Mesenchymal stem cell (in vitro differentiated cells and primary cell): ENCODE results near the gene EPB41L2.
A peak's percentile ranks its signal among the peaks of the same experiment; 100 is the strongest.

Experiments
- DNase-seq: peaks from one replicate; pipeline ENCODE4 v3.0.0-alpha.2; 2013
- H2AFZ ChIP-seq: one replicate; pipeline ENCODE4 v1.6.1; 2013; ENCODE audit warnings: low read depth, mild to moderate bottlenecking, control low read depth, inconsistent platforms, low read length, moderate library complexity
- H2AK5ac ChIP-seq: 2 replicates; pipeline ENCODE4 v1.6.1; 2013; ENCODE audit warnings: low read length, moderate library complexity, mild to moderate bottlenecking, inconsistent platforms; ENCODE audit not compliant: severe bottlenecking
- H2BK120ac ChIP-seq: one replicate; pipeline ENCODE4 v1.6.1; 2013; ENCODE audit warnings: low read depth, mild to moderate bottlenecking, inconsistent platforms, low read length, moderate library complexity
- H2BK12ac ChIP-seq, 2 experiments: one replicate each; pipeline ENCODE4 v1.6.1; 2013; ENCODE audit warnings: inconsistent platforms in 2 of 2, low read length in 2 of 2, mild to moderate bottlenecking in 2 of 2, moderate library complexity in 2 of 2, control low read depth in 1 of 2
- H2BK15ac ChIP-seq: one replicate; pipeline ENCODE4 v1.6.1; 2013; ENCODE audit warnings: mild to moderate bottlenecking, low read depth, inconsistent platforms; ENCODE audit not compliant: poor library complexity, severe bottlenecking
- H2BK5ac ChIP-seq: 2 replicates; pipeline ENCODE4 v1.6.1; 2013; ENCODE audit warnings: low read depth, mild to moderate bottlenecking, low read length, control low read depth, inconsistent platforms; ENCODE audit not compliant: poor library complexity, severe bottlenecking
- H3K14ac ChIP-seq, 2 experiments: one replicate each; pipeline ENCODE4 v1.6.1; 2013; ENCODE audit warnings: inconsistent platforms in 2 of 2, low read length in 2 of 2, control low read depth in 1 of 2, mild to moderate bottlenecking in 1 of 2, moderate library complexity in 1 of 2
- H3K18ac ChIP-seq, 2 experiments: one replicate each; pipeline ENCODE4 v1.6.1; 2013; ENCODE audit warnings: inconsistent platforms in 2 of 2, low read length in 2 of 2, control low read depth in 1 of 2, low read depth in 1 of 2, mild to moderate bottlenecking in 1 of 2
- H3K23ac ChIP-seq, 2 experiments: one replicate each; pipeline ENCODE4 v1.6.1; 2013; ENCODE audit warnings: inconsistent platforms in 2 of 2, low read length in 2 of 2, mild to moderate bottlenecking in 2 of 2, moderate library complexity in 2 of 2, control low read depth in 1 of 2
- H3K27ac ChIP-seq: 2 replicates; pipeline ENCODE4 v1.5.1; 2013; ENCODE audit warnings: mild to moderate bottlenecking, moderate library complexity, low read length, control low read depth, inconsistent platforms; ENCODE audit not compliant: poor library complexity, severe bottlenecking
- H3K27me3 ChIP-seq, 2 experiments: 2 replicates each; pipeline versions ENCODE4 v1.6.1 to v1.7.0; 2013; ENCODE audit warnings: low read length in 2 of 2, mild to moderate bottlenecking in 2 of 2, moderate library complexity in 2 of 2, control low read depth in 1 of 2, inconsistent platforms in 1 of 2; ENCODE audit not compliant: control insufficient read depth in 1 of 2, insufficient read depth in 1 of 2
- H3K36me3 ChIP-seq, 2 experiments: 2 replicates each; pipeline versions ENCODE4 v1.6.1 to v1.7.0; 2013; ENCODE audit warnings: low read length in 2 of 2, control low read depth in 1 of 2, inconsistent platforms in 1 of 2, low read depth in 1 of 2, mild to moderate bottlenecking in 1 of 2; ENCODE audit not compliant: insufficient read depth in 2 of 2, control insufficient read depth in 1 of 2
- H3K4ac ChIP-seq, 2 experiments: one replicate each; pipeline ENCODE4 v1.6.1; 2013; ENCODE audit warnings: inconsistent platforms in 2 of 2, low read length in 2 of 2, mild to moderate bottlenecking in 2 of 2, moderate library complexity in 2 of 2, control low read depth in 1 of 2, low read depth in 1 of 2
- H3K4me1 ChIP-seq: 2 replicates; pipeline ENCODE4 v1.6.1; 2013; ENCODE audit warnings: low read depth, low read length, control low read depth; ENCODE audit not compliant: control insufficient read depth, insufficient read depth
- H3K4me2 ChIP-seq: 2 replicates; pipeline ENCODE4 v1.6.1; 2013; ENCODE audit warnings: low read length, mild to moderate bottlenecking, inconsistent platforms; ENCODE audit not compliant: poor library complexity, severe bottlenecking
- H3K4me3 ChIP-seq, 2 experiments: 2 replicates each; pipeline versions ENCODE4 v1.5.1 to v1.7.0; 2013; ENCODE audit warnings: low read length in 2 of 2, mild to moderate bottlenecking in 2 of 2, control low read depth in 1 of 2, low read depth in 1 of 2; ENCODE audit not compliant: insufficient read depth in 1 of 2
- H3K79me1 ChIP-seq: replicated peaks from 2 replicates; pipeline ENCODE4 v1.6.1; 2013; ENCODE audit warnings: mild to moderate bottlenecking, control low read depth, low read length, inconsistent platforms; ENCODE audit not compliant: poor library complexity, severe bottlenecking
- H3K9ac ChIP-seq: 2 replicates; pipeline ENCODE4 v1.7.0; 2013; ENCODE audit warnings: mild to moderate bottlenecking, low read length, moderate library complexity
- H3K9me3 ChIP-seq: 2 replicates; pipeline ENCODE4 v1.7.0; 2013; ENCODE audit warnings: mild to moderate bottlenecking, low read length; ENCODE audit not compliant: control insufficient read depth
- H4K8ac ChIP-seq: one replicate; pipeline ENCODE4 v1.6.1; 2013; ENCODE audit warnings: inconsistent platforms, mild to moderate bottlenecking, low read length, moderate library complexity
- H4K91ac ChIP-seq: one replicate; pipeline ENCODE4 v1.6.1; 2013; ENCODE audit warnings: mild to moderate bottlenecking, low read length, inconsistent platforms
- WGBS: methylation state at CpG from one replicate; pipeline ENCODE4 v1.1.7; 2013; ENCODE audit warnings: mixed read lengths; 5-methylcytosine and 5-hydroxymethylcytosine counted together

The EPB41L2 gene

GRCh38 chr6:131042664-131043063, 20.4 kb downstream of the EPB41L2 start:
- no peak overlapping the region for H3K27ac ChIP-seq
- WGBS = 99% methylated on average over 2 of the region's 2 CpGs
- H3K18ac ChIP-seq = no peak overlapping the region
- H3K4me2 ChIP-seq = no peak overlapping the region
- H3K4ac ChIP-seq = no peak overlapping the region
- no peak overlapping the region for H4K91ac ChIP-seq
- H3K9ac ChIP-seq = peak overlapping the region; percentile 59
- no peak overlapping the region for H2BK15ac ChIP-seq
- H2BK12ac ChIP-seq = no peak overlapping the region
- H3K4me3 ChIP-seq = peak overlapping the region in 1 of 2 experiments; percentile 57
- no peaks in the 10 kb centered on the region for H3K27me3 ChIP-seq
- H3K23ac ChIP-seq = no peak overlapping the region
- no peaks in the 10 kb centered on the region for H3K9me3 ChIP-seq
- no peak overlapping the region for H3K14ac ChIP-seq
- H2AK5ac ChIP-seq = no peak overlapping the region
- no peaks in the 10 kb centered on the region for H3K36me3 ChIP-seq
- DNase-seq = no peak
- peaks cover 10% of the 10 kb centered on the region for H3K79me1 ChIP-seq
- H2BK5ac ChIP-seq = no peak overlapping the region
- no peak overlapping the region for H2AFZ ChIP-seq
- peaks cover 2% of the 10 kb centered on the region for H3K4me1 ChIP-seq
- H4K8ac ChIP-seq = no peak overlapping the region
- no peak overlapping the region for H2BK120ac ChIP-seq

DNA sequence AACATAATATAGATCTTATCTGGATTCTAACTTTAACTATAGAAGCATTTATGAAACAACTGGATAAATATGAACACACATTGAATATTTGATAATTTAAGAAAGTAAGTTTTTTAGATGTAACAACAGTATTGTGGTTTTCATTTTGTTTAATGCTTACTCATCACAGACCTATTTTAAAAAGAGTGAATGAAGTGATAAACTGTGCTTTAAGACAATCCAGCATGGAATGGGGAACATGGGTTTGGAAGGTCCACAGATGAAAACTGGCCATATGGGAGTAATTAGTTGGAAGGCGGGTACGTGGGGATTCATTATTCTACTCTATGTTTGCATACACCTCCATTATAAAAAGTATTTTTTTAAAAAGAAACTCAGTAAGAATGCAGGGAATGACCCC, 21.2 kb downstream of the EPB41L2 start:
- no peak overlapping the region for H3K9ac ChIP-seq
- peaks cover 10% of the 10 kb centered on the region for H3K79me1 ChIP-seq
- H3K4me2 ChIP-seq = no peak overlapping the region
- H2AFZ ChIP-seq = no peak overlapping the region
- no CpG with 5 or more reads among the region's 2 CpGs for WGBS
- no peak overlapping the region for H3K4ac ChIP-seq
- no peak overlapping the region for H4K91ac ChIP-seq
- no peak overlapping the region for H2BK15ac ChIP-seq
- H3K36me3 ChIP-seq = no peaks in the 10 kb centered on the region
- H3K27ac ChIP-seq = no peak overlapping the region
- no peak overlapping the region for H2BK120ac ChIP-seq
- no peaks in the 10 kb centered on the region for H3K9me3 ChIP-seq
- H3K27me3 ChIP-seq = no peaks in the 10 kb centered on the region
- no peak overlapping the region for H3K14ac ChIP-seq
- no peak overlapping the region for H3K23ac ChIP-seq
- H3K4me3 ChIP-seq = peak overlapping the region in 1 of 2 experiments; percentile 57
- no peak overlapping the region for H2AK5ac ChIP-seq
- peaks cover 2% of the 10 kb centered on the region for H3K4me1 ChIP-seq
- H2BK12ac ChIP-seq = no peak overlapping the region
- DNase-seq = no peak
- no peak overlapping the region for H2BK5ac ChIP-seq
- H3K18ac ChIP-seq = no peak overlapping the region
- no peak overlapping the region for H4K8ac ChIP-seq

- no peaks in the 10 kb centered on the region for H3K27me3 ChIP-seq
- H2BK15ac ChIP-seq = no peak overlapping the region
- 100% methylated on average over 1 of the region's 4 CpGs for WGBS
These were observed 22.2 kb downstream of the EPB41L2 start for GRCh38 chr6:131040866-131041265.

GRCh38 chr6:131039345-131039680, 23.7 kb downstream of the EPB41L2 start:
- H2AK5ac ChIP-seq = no peak overlapping the region
- peak overlapping the region in 1 of 2 experiments; percentile 11 for H3K4me3 ChIP-seq
- no peak overlapping the region for H2BK120ac ChIP-seq
- peak overlapping the region; percentile 12 for H3K27ac ChIP-seq
- DNase-seq = no peak
- no peak overlapping the region for H3K18ac ChIP-seq
- no peak overlapping the region for H4K8ac ChIP-seq
- H3K27me3 ChIP-seq = no peaks in the 10 kb centered on the region
- H2BK15ac ChIP-seq = no peak overlapping the region
- WGBS = 83% methylated on average over 3 of the region's 4 CpGs
- no peak overlapping the region for H3K23ac ChIP-seq
- H3K36me3 ChIP-seq = no peaks in the 10 kb centered on the region
- no peak overlapping the region for H2BK5ac ChIP-seq
- no peak overlapping the region for H3K4me2 ChIP-seq
- no peak overlapping the region for H3K4ac ChIP-seq
- no peaks in the 10 kb centered on the region for H3K9me3 ChIP-seq
- H4K91ac ChIP-seq = no peak overlapping the region
- no peak overlapping the region for H2AFZ ChIP-seq
- H2BK12ac ChIP-seq = no peak overlapping the region
- H3K9ac ChIP-seq = peak overlapping the region; percentile 58
- H3K4me1 ChIP-seq = peaks cover 2% of the 10 kb centered on the region
- H3K79me1 ChIP-seq = peaks cover 10% of the 10 kb centered on the region
- no peak overlapping the region for H3K14ac ChIP-seq

More at GRCh38 chr6:131040866-131041265, 22.2 kb downstream of the EPB41L2 start:
- Histone ChIP-seq H4K91ac (no peak overlapping the region), H3K36me3 (no peaks in the 10 kb centered on the region), H2BK120ac (no peak overlapping the region), H3K9me3 (no peaks in the 10 kb centered on the region), H3K79me1 (peaks cover 11% of the 10 kb centered on the region), H3K4me2 (no peak overlapping the region), H3K4ac (no peak overlapping the region), H3K23ac (no peak overlapping the region), H3K4me3 (no peak overlapping the region), H3K18ac (no peak overlapping the region), H4K8ac (no peak overlapping the region), H2BK12ac (no peak overlapping the region), H3K9ac (no peak overlapping the region), H3K4me1 (peaks cover 2% of the 10 kb centered on the region), H3K27ac (no peak overlapping the region), H2AFZ (no peak overlapping the region), H2BK5ac (no peak overlapping the region), H3K14ac (no peak overlapping the region), H2AK5ac (no peak overlapping the region)
- DNase-seq = no peak
